ENCODE measurements around the gene STKLD1.
"Not testable (repeated sequence)": the region's sequence is repeated elsewhere in the genome, so short reads cannot be mapped to it uniquely, and the experiment has no call there.

Gene STKLD1

DNA sequence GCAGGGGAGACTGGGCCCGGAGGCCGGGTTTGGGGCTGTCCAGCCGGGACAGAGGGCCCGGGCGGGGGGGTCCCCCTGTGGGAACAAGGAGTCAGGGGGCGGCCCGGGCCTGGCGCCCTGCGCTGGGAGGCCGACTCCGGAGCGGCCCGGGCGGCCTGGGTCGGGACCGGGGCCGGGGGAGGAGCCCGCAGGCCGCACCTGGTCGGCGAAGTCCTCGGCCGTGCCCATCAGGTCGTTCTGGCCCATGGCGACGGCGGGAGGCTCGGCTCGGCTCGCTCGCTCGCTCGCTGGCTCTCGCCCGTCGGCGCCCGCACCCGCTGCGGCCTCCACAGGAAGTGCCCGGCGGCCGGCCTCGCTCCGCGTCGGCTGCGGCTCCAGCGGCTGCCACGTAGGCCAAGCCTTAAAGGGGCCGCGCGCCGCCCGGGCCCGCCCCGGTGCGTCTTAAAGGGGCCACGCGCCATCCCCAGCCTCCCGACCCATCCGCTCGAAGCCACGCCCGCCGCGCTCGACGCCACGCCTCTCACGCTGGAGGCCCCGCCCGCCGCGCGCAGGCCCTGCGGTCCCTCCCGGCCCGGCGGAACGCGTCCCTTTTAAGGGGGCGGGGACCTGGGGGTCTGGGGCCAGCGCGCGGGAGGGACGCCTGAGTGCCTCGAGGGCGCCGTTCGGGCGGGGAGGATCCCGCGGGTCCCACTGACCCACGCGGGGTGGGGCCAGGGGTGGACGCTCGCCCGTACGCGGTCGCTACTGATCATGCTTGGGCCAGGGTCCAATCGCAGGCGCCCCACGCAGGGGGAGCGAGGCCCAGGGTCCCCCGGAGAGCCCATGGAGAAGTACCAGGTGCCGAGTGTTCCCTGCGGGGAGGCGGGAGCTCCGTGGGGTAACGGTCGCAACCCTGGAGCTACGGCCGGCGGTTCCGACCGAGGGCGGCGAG is at the start of gene STKLD1, which contains the start of gene SURF4:
TSS of gene STKLD1 (plus strand) at position 643 of the 931 bp plus-strand sequence. CDS start at position 751, 108 bp downstream.
TSS of gene SURF4 (minus strand) at position 337 of the 931 bp plus-strand sequence. CDS start at position 246, 91 bp downstream.
- DNase-seq: peak; percentile 32 to 98 (median 88)

DNA sequence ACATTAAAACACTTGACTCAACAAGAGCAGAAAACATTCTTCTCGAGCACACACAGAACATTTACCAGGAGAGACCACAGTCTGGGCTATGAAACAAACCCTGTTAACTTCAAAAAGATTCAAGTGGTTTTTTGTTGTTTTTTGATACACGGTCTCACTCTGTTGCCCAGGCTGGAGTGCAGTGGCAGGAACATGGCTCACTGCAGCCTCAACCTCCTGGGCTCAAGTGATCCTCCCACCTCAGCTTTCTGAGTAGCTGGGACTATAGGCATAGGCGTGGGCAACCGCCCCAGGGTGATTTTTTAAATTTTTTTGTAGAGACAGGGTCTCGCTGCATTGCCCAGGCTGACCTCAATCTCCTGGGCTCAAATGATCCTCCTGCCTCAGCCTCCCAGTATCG is 49.1 kb upstream of the STKLD1 start:
- not testable (repeated sequence) for DNase-seq

DNA sequence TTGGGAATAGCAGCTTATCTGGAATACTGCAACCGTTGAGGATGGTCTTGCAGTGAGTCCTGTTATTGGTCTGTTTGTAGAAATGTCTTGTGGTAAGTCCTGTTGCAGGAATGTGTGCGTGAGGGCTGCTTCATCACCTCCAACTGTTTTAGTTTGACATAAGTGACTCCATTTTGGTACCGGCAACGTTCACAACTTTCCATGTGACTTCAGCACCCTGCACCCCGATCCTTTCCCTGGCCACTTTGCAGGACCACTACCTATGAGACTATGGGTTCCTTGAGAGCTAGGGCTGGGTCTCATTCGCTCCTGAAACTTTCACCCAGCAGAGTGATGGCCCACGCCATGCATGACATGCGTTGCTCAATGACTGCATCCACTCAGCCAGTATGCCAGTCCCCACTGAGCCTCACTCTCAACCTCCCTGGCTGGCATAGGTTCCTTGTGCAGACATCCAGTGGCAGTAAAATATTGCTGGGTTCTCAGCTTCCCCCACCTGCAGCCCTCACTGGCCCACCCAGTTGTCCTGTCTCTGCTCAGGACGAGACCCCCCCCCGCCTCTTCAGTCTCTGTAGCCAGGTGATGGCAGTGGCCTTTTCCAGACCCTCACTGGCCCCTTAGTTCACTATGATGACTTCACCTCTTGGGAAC is 48.2 kb upstream of the STKLD1 start:
- DNase-seq: no peak

DNA sequence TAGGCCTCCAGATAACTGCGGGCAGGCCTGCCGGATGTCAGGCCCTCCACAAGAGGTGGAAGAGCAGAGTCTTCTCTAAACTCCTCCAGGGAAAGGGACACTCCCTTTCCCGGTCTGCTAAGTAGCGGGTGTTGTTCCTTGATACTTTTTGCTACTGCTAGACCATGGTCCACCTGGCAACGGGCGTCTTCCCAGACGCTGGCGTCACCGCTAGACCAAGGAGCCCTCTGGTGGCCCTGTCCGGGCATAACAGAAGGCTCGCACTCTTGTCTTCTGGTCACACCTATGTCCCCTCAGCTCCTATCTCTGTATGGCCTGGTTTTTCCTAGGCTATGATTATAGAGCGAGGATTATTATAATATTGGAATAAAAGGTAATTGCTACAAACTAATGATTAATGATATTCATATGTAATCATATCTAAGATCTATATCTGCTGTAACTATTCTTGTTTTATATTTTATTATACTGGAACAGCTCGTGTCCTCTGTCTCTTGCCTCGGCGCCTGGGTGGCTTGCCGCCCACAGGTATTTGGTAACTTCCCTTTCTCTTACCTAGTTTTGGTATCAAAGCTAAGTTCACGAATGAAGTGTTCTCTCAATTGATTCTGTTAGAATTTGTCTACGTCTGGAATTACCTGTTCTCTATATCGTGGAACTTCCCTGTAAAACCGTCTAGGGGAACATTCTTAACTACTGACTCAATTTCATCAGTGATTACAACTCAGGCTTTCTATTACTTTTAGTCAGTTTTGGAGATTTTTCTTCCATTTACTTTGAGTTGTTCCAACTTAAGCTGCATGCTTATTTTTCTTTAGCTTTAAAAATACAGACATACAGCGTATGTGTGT is 46.6 kb upstream of the STKLD1 start:
- peak in 5 of 56 donors; percentile 10 to 35 (median 21) for DNase-seq

DNA sequence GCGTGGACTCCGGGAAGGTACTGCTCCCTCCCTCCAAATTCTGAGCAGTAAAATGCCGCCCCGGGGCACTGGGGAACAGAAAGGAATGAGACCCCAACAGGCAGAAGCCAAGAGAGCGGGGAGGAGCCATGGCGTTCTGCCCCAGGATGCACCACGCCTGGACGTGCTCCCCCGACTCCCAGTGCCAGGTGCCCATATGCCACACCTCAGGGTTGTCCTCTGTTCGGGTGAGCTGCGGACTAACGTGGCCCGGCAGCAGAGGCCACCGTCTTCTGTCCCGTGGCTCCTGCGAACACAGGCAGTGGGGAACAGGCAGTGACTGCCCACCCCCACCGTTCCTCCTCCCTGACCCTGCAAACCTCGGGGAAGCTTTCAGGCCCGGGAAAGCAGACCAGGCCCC is 44.9 kb upstream of the STKLD1 start:
- DNase-seq: no peak

DNA sequence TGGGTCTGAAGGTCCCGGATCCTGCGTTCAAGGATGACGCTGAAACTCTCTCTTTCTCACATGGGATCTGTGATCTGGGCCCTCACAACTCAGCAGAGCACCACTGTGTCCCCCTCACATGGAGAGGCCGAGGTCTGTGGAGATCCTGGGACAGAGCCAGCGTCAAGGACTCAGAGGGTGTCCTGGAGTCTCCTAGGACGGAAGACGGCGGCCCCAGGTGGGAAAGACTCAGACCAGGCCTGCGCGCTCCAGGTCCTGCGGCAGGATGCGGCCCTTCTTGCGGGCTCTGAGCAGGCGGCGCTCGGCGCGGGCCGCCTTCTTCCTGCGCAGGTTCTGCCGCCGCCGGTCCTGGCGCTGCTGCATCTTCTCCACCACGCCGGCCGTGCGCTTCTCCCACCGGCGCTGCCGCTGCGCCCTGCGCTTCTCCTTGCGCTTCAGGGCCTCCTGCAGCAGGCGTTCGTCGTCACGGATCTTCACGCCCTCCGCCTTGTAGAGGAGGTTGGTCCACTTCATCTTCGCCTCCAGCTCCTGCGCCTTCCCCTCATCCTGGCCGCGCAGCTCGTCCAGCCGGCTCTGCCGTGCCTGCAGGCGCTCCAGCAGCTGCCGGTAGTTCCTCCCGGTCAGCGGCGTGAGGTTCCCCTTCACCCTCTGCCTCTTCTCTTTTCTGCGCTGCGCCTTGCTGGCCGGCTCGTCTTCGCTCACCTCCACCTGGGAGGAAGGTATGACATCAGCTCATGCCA is 44.4 kb upstream of the STKLD1 start:
- DNase-seq: no peak

DNA sequence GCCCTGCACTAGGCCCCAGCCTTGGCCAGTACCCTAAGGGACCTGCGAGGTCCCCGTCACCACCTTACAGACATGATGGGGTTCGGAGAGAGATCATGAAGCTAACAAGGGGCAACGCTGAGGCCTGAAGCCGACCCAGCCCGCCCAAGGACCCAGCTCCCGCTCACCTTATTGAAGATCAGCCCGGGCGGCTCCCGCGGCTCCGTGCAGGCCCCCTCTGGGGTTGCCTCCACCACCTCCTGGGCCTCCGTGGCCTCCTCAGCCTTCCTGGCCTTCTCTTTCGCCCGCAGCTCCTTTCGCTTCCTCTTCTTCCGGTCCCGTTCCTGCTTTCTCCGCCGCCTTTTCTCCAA is 43.8 kb upstream of the STKLD1 start:
- DNase-seq: no peak

DNA sequence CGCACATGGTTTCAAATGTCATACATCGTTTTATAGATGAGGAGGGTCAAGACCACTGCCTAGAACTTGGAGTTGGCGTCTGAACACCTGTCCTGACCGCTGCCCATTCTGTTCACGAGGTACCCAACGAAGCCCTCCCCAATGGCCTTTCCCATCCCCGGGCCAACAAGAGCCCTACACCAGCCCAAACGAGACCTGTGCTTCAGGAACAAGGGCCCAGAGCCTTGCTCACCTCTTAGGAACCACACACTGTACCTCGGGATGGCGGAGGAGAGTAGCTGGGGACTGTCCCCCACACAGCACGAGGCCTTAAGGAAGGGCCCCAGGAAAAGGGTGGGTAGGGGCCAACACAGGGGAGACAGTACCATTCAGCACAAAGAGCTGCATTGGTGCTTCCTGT is 43.2 kb upstream of the STKLD1 start:
- no peak for DNase-seq

DNA sequence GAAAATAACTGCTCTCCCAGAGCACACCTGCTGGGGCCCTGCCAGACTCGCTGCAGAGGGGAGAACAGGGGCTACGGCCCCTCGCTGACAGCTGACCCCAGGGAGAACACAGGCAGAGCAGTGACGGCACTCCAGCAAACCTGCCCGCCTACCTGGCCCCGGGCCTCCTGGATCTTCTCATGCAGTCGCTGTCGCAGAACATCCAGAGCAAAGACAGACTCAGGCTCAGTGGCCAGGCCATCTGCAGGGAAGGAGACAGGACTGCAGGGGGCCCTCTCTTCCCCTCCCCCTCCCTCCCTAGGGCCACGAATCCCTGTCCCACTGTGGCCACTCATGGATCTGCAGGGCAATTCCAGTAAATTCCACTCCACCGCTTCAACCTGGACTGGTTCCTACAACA is 42.6 kb upstream of the STKLD1 start:
- DNase-seq: no peak

DNA sequence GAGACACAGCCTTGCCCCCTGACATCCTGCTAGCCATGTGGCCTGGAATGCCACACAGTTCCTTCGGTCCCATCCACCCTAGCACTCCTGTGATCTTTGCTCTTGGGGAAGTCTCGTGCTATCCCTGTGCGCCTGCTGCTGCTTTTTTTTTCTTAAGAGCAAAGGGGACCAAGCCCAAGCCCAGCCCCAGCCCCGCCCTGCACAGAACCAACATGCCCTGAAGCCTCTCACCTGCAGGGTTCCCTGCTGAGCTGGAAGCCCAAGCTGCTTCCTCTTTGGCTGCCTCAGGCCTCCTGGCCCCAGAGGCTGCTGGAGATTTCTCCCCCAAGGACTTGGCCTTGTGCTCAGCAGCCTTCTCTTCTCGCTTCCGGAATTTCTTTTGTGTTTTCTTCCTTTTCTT is 42.0 kb upstream of the STKLD1 start:
- no peak for DNase-seq

DNA sequence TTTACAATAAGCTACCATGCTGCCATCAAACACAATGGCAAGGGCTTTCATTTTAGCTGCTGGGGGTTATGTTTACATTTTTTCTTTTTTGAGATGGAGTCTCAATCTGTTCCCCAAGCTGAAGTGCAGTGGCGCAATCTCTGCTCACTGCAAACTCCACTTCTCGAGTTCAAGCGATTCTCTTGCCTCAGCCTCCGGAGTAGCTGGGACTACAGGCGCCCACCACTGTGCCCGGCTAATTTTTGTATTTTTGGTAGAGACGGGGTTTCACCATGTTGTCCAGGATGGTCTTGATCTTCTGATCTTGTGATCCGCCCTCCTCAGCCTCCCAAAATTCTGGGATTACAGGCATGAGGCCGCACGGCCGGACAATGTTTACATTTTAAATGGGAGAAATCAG is 41.3 kb upstream of the STKLD1 start:
- DNase-seq: not testable (repeated sequence)

DNA sequence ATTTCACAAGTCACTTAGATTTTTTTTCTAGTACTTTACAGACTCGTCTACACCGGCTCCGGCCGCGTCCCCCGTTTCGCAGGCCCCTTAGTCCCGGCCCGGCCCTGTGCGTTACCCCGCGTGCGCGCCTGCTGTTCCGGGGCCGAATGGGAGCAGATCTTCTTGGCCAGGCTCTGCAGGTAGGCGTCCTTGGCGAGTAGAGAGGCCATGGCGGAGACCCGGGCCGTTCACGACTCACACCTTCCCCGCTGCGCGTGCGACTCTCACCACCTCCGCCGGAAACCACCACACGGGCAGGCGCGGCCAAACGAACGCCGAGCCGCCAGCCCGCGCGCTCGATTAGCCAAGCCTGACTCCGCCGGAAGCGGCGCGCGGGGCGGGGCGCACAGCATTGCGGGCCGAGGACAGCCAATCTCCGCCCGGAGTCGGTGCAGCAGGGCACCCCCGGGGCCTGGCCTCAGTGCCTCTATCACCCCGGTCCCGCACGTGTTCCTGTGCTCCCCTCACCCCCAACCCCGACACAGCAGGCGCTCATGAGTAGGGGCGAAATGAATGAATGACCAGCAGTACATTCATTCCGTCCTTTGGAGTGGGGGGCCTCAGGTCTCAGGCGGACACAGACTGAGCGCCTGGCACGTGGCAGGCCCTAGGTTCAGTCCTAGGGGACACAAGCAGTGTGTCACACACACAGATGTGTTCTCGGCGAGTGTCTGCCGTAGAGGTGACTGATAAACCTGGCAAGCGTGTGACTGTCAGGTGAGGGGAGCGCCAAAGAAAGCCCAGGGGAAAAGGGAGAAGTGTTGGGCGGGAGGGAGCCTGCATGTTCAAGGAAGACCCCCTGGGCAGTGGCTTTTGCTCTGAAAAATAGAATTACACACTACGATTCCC is 40.0 kb upstream of the STKLD1 start, which contains the start of gene SURF6:
TSS of gene SURF6 (minus strand) at position 265 of the 888 bp plus-strand sequence. CDS start at position 209, 56 bp downstream.
- DNase-seq: peak in 55 of 56 donors; percentile 52 to 91 (median 81)

DNA sequence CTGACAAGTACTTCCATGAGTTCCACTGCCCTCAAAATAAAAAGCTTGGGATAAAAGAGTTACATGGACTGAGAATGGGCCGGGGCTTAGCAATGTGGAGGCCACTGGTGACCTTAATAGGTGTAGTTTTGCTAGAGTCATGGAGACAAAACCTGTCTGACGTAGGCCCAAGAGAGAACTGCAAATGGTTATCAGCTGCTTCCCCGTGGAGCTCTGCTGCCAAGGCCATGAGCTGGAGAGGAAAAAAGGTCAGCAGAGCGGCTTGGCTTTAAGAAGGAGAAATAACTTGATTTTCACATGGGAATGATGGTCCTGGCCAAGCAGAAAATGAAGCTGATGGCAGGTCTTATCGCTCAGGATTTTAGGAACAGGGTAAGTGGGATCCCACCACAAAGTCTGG is 36.5 kb upstream of the STKLD1 start:
- DNase-seq: no peak

DNA sequence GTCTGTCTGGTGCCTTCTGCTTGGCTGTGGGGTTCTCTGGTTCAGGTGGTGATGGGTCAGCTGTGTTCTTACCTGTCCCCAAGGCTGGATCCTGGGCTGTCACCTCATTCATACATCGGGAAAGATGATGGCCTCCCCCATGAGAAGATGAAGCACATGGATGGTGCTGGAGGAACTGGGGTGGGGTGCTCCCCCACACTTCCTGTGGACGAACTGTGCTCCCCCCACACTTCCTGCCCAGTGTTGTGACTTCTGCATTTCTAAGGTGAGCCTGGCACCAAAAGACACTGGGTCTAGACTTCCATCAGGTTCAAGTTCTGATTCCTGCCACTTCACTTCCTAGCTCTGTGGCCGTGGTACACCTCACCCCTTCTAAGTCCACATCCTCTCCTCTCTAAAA is 35.9 kb upstream of the STKLD1 start:
- no peak for DNase-seq

DNA sequence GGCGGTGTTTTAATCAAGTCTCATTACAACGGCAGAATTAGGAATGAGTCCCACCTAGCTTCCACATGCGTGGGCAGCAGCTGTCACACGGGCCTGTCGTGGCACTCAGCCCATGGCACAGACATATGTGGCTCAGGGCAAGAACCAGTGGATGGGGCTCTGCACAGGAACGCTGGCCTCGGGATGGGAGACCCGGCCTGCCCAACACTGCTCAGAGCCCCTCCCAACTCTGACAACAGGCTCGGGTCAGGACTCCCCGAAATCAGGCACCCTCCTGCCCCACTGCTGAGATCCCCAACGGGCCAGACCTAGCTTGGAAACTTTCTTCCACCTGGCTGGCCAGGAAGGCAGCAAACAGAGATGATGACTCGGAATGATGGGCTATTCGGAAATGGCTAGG is 35.2 kb upstream of the STKLD1 start:
- DNase-seq: no peak

DNA sequence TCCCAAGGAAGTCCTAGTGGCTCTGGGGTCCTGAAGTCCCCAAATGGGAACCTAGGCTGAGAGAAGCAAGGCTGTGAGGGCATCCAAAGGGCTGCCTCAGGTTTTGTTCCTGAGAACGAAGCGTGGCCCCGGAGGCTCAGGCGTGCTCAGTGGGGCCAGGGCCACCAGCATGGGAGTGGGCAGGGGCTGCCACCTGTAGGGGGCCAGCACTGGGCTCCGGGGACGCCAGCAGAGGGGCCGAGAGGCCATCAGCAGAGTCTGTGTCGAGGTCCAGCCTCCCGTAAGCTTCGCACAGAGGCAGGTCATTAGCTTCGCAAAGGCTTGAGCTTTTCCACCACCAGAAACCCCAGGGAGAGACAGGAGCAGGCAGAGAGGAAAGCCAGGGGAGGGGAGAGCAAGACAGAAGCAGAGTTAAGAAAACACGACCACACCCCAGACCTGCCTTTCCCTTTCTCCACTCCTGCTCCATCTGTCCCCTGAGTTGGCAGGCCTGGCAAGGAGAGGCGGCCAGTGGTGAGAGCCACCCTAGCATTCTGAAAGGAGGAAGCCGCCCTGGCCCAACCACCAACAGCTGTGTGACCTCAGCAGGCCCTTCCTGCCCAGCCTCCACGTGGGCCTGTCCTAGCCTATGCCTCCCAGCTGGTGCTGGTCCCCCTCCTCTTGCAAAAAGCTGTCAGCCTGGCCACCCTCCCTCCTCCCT is 34.6 kb upstream of the STKLD1 start:
- peak in 12 of 56 donors; percentile 7 to 43 (median 25) for DNase-seq

DNA sequence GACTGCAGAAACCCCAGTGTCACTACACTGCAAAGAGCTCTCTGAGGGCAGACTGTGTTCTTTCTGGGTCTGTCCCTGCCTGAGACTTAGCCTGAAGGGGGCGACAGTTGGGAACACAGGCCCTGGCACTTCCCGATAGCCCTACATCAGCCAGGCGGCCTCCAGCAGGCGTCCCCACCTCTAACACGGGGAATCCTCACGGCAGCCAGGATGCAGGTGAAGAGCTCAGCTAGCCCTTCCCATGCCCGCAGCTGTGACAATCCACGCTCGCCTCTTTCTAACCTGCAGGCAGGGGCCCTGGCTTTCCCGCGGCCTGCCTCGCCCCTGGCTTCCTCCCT is 34.1 kb upstream of the STKLD1 start:
- no peak for DNase-seq

DNA sequence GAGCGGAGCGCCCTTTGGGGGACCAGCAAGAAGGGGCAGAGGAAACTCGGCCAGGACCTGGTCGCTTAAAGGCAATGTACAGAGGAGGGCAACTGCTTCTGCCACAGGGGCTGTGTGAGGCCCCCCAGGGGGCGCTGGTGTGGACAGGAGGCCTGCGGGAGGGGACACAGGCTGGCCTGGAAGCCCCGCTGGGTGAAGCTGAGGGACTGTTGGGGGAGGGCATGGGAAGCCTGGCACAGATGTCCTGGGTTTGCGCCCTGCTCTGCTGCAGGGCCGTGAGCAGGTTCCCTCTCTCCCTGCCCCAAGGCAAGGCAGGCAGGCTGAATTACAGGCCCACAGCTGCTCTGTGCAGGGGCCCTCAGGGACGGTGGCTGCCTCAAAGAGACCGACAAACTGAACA is 33.6 kb upstream of the STKLD1 start:
- DNase-seq: no peak

DNA sequence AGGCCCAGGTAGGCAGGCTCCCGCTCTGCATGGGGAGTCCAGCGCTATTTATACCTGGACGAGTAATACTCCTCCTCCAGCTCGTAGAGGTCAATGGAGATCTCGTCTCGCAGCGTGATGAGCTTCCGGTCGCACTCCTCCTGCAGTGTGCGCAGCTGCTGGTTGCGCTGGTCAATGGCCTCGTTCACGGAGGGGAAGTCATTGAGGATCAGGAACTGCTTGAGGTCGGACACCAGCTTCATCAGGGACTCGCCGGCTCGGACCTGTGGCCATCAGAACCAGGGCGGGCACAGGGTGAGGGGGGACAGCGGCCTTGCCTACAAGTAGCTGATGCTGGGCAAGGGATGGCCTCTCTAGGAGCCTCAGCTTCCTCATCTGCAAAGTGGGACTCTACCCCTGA is 32.1 kb upstream of the STKLD1 start:
- DNase-seq: no peak

Measured in amygdala (tissue), 56 donors.